ENCODE data around the gene UQCC2.

- TF ChIP-seq POLR2A (IDR thresholded peaks at IDR 0.05; ENCODE audit: low read depth, low read length) = no peak
- TF ChIP-seq POLR2AphosphoS5 (IDR thresholded peaks at IDR 0.05; ENCODE audit: low read depth, low read length) = no peak
- no peak for TF ChIP-seq TAF1 (IDR thresholded peaks at IDR 0.05; ENCODE audit: borderline replicate concordance, low read depth, low read length)
Measured at GRCh38 chr6:33686981-33687975, 24.2 kb downstream of the UQCC2 start.
